Retinal pigment epithelial cell (primary cell): ENCODE results near the gene DYNLRB1.
"Not testable (repeated sequence)": the region's sequence is repeated elsewhere in the genome, so short reads cannot be mapped to it uniquely, and the experiment has no call there.

Experiments used
- DNase-seq: peaks from one replicate; pipeline ENCODE4 v3.0.0-alpha.2; 2010; ENCODE audit warnings: low read depth
- H3K4me3 ChIP-seq: 2 replicates; pipeline ENCODE4 v1.5.1; 2011; ENCODE audit warnings: mild to moderate bottlenecking, low read length, control low read depth, moderate library complexity
- CTCF ChIP-seq: conservative IDR thresholded peaks from 2 replicates; pipeline ENCODE4 v1.5.1; 2011; ENCODE audit warnings: low read depth, low read length, control low read depth, inconsistent platforms

Gene DYNLRB1

DNA sequence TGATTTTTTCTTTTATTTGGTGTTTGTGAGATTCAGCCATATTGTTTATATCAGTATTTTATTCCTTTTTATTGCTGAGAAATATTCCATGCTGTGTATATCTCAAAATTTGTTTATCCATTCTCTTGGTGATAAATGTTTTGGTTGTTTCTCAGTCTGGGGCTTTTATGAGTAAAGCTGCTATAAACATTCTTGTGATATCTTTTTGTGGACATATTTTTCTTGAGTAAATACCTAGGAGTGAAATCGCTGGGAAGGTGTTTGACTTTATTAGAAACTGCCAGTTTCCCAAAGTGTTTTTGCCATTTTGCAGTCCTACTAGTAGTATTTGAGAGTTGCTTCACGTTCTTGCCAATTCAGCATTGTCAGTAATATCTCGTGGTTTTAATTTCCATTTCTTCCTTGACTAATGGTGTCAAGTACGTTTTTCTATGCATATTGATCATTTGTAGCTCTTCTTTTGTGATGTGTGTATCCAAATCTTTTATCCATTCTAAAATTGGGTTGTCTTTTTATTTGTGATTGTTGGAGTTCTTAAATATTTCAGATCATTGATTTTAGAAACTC lies 31.1 kb upstream of the DYNLRB1 start:
- no peak for TF ChIP-seq CTCF
- H3K4me3 ChIP-seq: no peak overlapping the region
- DNase-seq: no peak

DNA sequence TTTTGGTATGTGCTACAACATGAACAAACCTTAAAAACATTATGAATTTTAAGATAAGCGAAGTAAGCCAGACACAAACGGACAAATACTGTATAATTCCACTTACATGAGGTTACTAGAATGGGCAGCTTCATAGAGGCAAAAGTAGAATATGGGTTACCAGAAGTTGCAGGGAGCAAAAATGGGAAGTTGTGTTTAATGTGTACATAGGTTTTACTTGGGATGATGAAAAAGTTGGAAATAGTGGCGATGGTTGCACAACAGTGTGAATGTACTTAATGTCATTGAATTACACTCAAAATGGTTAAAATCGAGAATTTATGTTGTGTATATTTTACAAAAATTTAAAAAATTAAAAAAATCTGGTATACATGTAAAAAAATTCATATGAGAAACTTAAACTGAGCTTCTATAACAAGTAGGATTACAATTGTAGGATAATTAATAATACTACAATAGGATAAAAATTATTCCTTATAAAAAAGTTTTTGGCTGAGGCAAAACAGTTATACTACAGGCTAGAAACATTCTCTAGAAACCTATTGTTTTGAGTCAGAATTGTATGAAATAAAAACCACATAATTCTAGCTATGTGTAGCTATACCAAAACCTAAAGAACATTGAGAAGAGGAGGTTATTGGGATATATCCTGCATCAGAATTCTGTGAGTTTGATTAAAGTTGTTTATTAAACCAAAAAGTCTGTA lies 24.8 kb upstream of the DYNLRB1 start:
- TF ChIP-seq CTCF: no peak
- no peak for DNase-seq
- no peak overlapping the region for H3K4me3 ChIP-seq

DNA sequence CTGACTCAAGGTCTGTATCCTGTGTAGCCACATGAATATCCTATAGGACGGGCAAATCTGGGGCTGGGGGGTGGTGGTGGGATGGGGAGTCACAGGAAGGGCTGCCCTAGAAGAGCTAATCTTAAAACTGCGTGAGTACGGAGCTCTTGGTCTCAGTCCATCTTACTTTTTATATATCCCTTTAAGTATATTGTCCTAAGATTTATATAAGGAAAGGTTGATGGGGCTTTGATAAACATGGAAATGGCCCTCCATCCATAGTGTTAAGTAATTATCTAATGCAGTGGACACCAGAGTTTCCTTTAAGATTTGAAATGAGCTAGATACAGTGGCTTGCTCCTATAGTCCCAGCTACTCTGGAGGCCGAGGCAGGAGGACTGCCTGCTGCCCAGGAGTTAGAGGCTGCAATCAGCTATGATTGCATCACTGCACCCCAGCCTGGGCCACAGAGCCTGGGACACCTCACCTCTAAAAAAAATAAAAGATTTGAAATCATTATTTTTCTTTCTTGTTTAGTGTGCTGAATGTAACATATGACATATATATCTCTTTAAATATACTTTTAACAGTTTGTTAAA lies 24.2 kb upstream of the DYNLRB1 start:
- no peak overlapping the region for H3K4me3 ChIP-seq
- no peak for TF ChIP-seq CTCF
- DNase-seq: no peak

GRCh38 chr20:34493646-34494045 lies 22.6 kb upstream of the DYNLRB1 start:
- H3K4me3 ChIP-seq: no peak overlapping the region
- TF ChIP-seq CTCF: no peak
- no peak for DNase-seq

DNA sequence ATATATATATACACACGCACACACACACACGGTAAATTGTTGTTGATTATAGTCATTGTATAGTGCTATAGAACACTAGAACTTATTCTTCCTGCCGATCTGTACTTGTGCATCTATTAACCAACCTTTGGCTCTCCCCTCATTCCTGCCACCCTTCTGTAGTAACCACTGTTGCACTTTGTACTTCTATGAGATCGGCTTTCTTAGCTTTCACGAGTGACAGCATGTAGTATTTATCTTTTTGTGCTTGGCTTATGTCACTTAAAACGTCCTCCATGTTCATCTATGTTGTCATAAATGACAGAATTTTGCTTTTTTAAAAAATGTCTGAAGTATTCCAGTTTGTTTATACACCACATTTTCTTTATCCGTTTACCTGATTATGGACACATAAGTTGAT lies 20.9 kb upstream of the DYNLRB1 start:
- no peak for TF ChIP-seq CTCF
- no peak overlapping the region for H3K4me3 ChIP-seq
- DNase-seq: no peak

- TF ChIP-seq CTCF: no peak
- DNase-seq: no peak
- H3K4me3 ChIP-seq: no peak overlapping the region
These were observed 20.3 kb upstream of the DYNLRB1 start for GRCh38 chr20:34495916-34496315.

DNA sequence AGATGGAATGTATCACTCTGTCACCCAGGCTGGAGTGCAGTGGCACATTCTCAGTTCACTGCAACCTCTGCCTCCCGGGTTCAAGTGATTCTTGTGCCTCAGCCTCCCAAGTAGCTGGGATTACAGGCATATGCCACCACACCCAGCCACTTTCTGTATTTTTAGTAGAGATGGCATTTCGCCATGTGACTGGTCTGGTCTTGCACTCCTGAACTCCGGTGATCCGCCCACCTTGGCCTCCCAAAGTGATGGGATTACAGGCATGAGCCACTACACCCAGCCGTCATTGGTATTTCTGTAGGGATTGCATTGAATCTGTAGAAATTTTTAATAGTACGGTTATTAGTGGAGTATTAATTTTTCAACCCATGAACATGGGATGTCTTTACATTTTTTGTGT lies 18.6 kb upstream of the DYNLRB1 start:
- H3K4me3 ChIP-seq, DNase-seq: not testable (repeated sequence)
